HepG2 (cell line): ENCODE measurements around the gene HSPA1B. TPM values are rescaled to one million over a fixed set of nuclear protein-coding genes. Genes with fewer than 3 reads are reported as not detected.

Experiments
- ATAC-seq: fragments of 200-7000 bp; cut with Tn5 transposase; 3 replicates; pipeline ENCODE4 v1.9.1; 2020; ENCODE audit warnings: mild to moderate bottlenecking, moderate library complexity
- BruUV-seq: library from RNA; stranded (reverse); fragments of 400-500 nt; replicated peaks from 2 replicates; lab custom pipeline; 2021; lab: Mats Ljungman, UMichigan
- CTCF ChIA-PET: fragments of 300-600 bp; formaldehyde crosslinking; extraction: SDS; loops from one replicate; lab custom pipeline; 2021; ENCODE audit warnings: low total read pairs, inconsistent platforms, low intra/inter-chr PET ratio; lab: Yijun Ruan, JAX
- POLR2A ChIA-PET: fragments of 350-600 bp; sonication (Branson Sonifier 250); formaldehyde crosslinking; loops from one replicate; lab custom pipeline; 2020; ENCODE audit warnings: antibody characterized with exemption, inconsistent platforms; lab: Yijun Ruan, JAX
- DNase-seq: peaks from one replicate; pipeline ENCODE4 v3.0.0-alpha.2; 2015; ENCODE audit warnings: low spot score
- FAIRE-seq: peaks from 3 replicates; lab custom pipeline; 2011; peaks lifted over from hg19 to GRCh38; lab: Jason Lieb, UNC
- H2AFZ ChIP-seq: one replicate; pipeline ENCODE4 v1.6.1; 2011; ENCODE audit warnings: low read length, inconsistent platforms
- H3K27ac ChIP-seq: fragments of 300-600 bp; 3 replicates; pipeline ENCODE4 v1.8.0; 2011; ENCODE audit warnings: mixed run types, mild to moderate bottlenecking, mixed read lengths, low read length, inconsistent platforms; ENCODE audit not compliant: insufficient read depth; ENCODE audit errors: extremely low read length
- H3K27me3 ChIP-seq, 2 experiments: fragments of 200-600 bp in 1 of 2; 2 replicates in 1 of 2; 3 replicates in 1 of 2; pipeline versions ENCODE4 v1.6.0 to v1.8.0; 2011; ENCODE audit warnings: low read length in 2 of 2, mild to moderate bottlenecking in 2 of 2, moderate library complexity in 2 of 2, inconsistent platforms in 1 of 2; ENCODE audit not compliant: insufficient read depth in 2 of 2, control insufficient read depth in 1 of 2
- H3K36me3 ChIP-seq, 2 experiments: fragments of 200-600 bp in 1 of 2; replicated peaks in 1 of 2; 2 replicates in 1 of 2; 3 replicates in 1 of 2; pipeline versions ENCODE4 v1.5.1 to v1.8.0; 2011; ENCODE audit warnings: low read length in 2 of 2, inconsistent platforms in 1 of 2; ENCODE audit not compliant: insufficient read depth in 2 of 2, control insufficient read depth in 1 of 2
- H3K4me1 ChIP-seq: 2 replicates; pipeline ENCODE4 v1.5.1; 2012; ENCODE audit warnings: low read length, inconsistent platforms; ENCODE audit not compliant: insufficient read depth
- H3K4me2 ChIP-seq: 2 replicates; pipeline ENCODE4 v1.6.0; 2011; ENCODE audit warnings: low read depth, low read length, inconsistent platforms
- H3K4me3 ChIP-seq, 3 experiments: fragments of 200-600 bp in 1 of 3; sonication (generic), shearing (Covaris generic) in 1 of 3; replicated peaks in 1 of 3; 2 replicates each; pipeline ENCODE4 v1.5.1; 2011 to 2016; ENCODE audit warnings: low read length in 3 of 3, inconsistent platforms in 2 of 3, low read depth in 2 of 3, mild to moderate bottlenecking in 2 of 3, control low read depth in 1 of 3, mixed read lengths in 1 of 3; ENCODE audit not compliant: insufficient read depth in 1 of 3
- H3K79me2 ChIP-seq: one replicate; pipeline ENCODE4 v1.6.1; 2011; ENCODE audit warnings: low read length, inconsistent platforms; ENCODE audit not compliant: insufficient read depth
- H3K9ac ChIP-seq: 2 replicates; pipeline ENCODE4 v1.6.0; 2011; ENCODE audit warnings: mild to moderate bottlenecking, low read depth, low read length, inconsistent platforms; ENCODE audit not compliant: insufficient read depth
- H3K9me3 ChIP-seq: 2 replicates; pipeline ENCODE4 v1.5.1; 2012; ENCODE audit warnings: mild to moderate bottlenecking, low read length
- H4K20me1 ChIP-seq: 2 replicates; pipeline ENCODE4 v1.6.0; 2011; ENCODE audit warnings: inconsistent platforms, mild to moderate bottlenecking, low read length, moderate library complexity; ENCODE audit not compliant: insufficient read depth
- ARNT ChIP-seq: fragments of 450-650 bp; IDR thresholded peaks from 2 replicates; pipeline ENCODE4 v1.6.1; 2017
- ATF1 ChIP-seq: IDR thresholded peaks from 2 replicates; pipeline ENCODE4 v1.6.1; 2016; ENCODE audit warnings: mild to moderate bottlenecking, control low read depth
- BCL3 ChIP-seq: sonication (generic); formaldehyde crosslinking; IDR thresholded peaks from 2 replicates; pipeline ENCODE4 v1.5.1; 2020; ENCODE audit warnings: mild to moderate bottlenecking, missing genetic modification reagents, moderate library complexity
- CREB1 ChIP-seq, 2 experiments: fragments of 450-650 bp in 1 of 2; IDR thresholded peaks; 2 replicates each; pipeline ENCODE4 v1.6.1; 2016 to 2017; ENCODE audit warnings: control low read depth in 1 of 2, mild to moderate bottlenecking in 1 of 2, missing compliant biosample characterization in 1 of 2, missing genetic modification characterization in 1 of 2
- ELF4 ChIP-seq: sonication (generic); formaldehyde crosslinking; IDR thresholded peaks from 2 replicates; pipeline ENCODE4 v1.5.0; 2020; ENCODE audit warnings: missing genetic modification reagents, mild to moderate bottlenecking, moderate library complexity, borderline replicate concordance
- MATR3 ChIP-seq: sonication (generic); formaldehyde crosslinking; IDR thresholded peaks from 2 replicates; pipeline ENCODE4 v1.4.0; 2020; ENCODE audit warnings: missing genetic modification reagents
- NFIB ChIP-seq: sonication (generic); formaldehyde crosslinking; IDR thresholded peaks from 2 replicates; pipeline ENCODE4 v1.9.0; 2021; ENCODE audit warnings: missing genetic modification reagents, mild to moderate bottlenecking, borderline replicate concordance
- REXO4 ChIP-seq: sonication (generic); formaldehyde crosslinking; IDR thresholded peaks from 2 replicates; pipeline ENCODE4 v1.8.0; 2022; ENCODE audit warnings: missing genetic modification reagents, mild to moderate bottlenecking, borderline replicate concordance
- SMAD1 ChIP-seq: sonication (generic); formaldehyde crosslinking; IDR thresholded peaks from 2 replicates; pipeline ENCODE4 v1.4.0; 2020; ENCODE audit warnings: missing genetic modification reagents, low read depth, mild to moderate bottlenecking, borderline replicate concordance
- SRSF9 ChIP-seq: fragments of 200-400 bp; formaldehyde crosslinking; IDR thresholded peaks from 2 replicates; pipeline ENCODE4 v1.6.1; 2018; ENCODE audit warnings: borderline replicate concordance, mild to moderate bottlenecking, low read depth, low read length; ENCODE audit not compliant: insufficient read depth, poor library complexity, severe bottlenecking
- ZBTB33 ChIP-seq: sonication (generic); formaldehyde crosslinking; IDR thresholded peaks from 2 replicates; pipeline ENCODE4 v1.4.0; 2020; ENCODE audit warnings: missing genetic modification reagents
- ZBTB38 ChIP-seq: sonication (generic); formaldehyde crosslinking; IDR thresholded peaks from 2 replicates; pipeline ENCODE4 v1.5.1; 2020; ENCODE audit warnings: mild to moderate bottlenecking, missing genetic modification reagents
- ZC3H13 ChIP-seq: sonication (generic); formaldehyde crosslinking; IDR thresholded peaks from 2 replicates; pipeline ENCODE4 v1.8.1; 2023; ENCODE audit warnings: mild to moderate bottlenecking, missing genetic modification reagents, moderate library complexity
- ZMYM2 ChIP-seq: sonication (generic); formaldehyde crosslinking; IDR thresholded peaks from 2 replicates; pipeline ENCODE4 v1.8.0; 2022; ENCODE audit warnings: mild to moderate bottlenecking, missing genetic modification reagents
- ZNF276 ChIP-seq: sonication (generic); formaldehyde crosslinking; IDR thresholded peaks from 2 replicates; pipeline ENCODE4 v1.4.0; 2020; ENCODE audit warnings: mild to moderate bottlenecking, low read depth, missing genetic modification reagents
- ZNF615 ChIP-seq: sonication (generic); formaldehyde crosslinking; IDR thresholded peaks from 2 replicates; pipeline ENCODE4 v1.5.0; 2020; ENCODE audit warnings: mild to moderate bottlenecking, missing genetic modification reagents, borderline replicate concordance
- ZNF674 ChIP-seq: sonication (generic); formaldehyde crosslinking; IDR thresholded peaks from 2 replicates; pipeline ENCODE4 v1.5.0; 2020; ENCODE audit warnings: low read depth, mild to moderate bottlenecking, missing genetic modification reagents
- WGBS: methylation state at CpG from one replicate; pipeline ENCODE4 v1.1.6; 2017; ENCODE audit warnings: low lambda C conversion rate; 5-methylcytosine and 5-hydroxymethylcytosine counted together
- in situ Hi-C: cut with HindIII; loops from 2 replicates; pipeline ENCODE4 v1.10.0; 2017; ENCODE audit warnings: low pct_unique_long_range_greater_than_20kb; ENCODE audit not compliant: extremely low pct_ligation_motif_present
- intact Hi-C: fragments of 100-400 bp; cut with micrococcal nuclease; formaldehyde crosslinking; loops from one replicate; pipeline ENCODE4 v1.10.0; 2022; ENCODE audit not compliant: unreplicated experiment
- polyA plus RNA-seq, 8 experiments: library from polyadenylated mRNA; depleted of rRNA in 3 of 8; stranded (reverse) in 7 of 8; unstranded in 1 of 8; fragments of >200 nt; fragmentation: Illumina TruSeq in 4 of 8; extraction: Trizol in 4 of 8; gene quantifications; 2 replicates each; pipeline versions ENCODE4 v1.2.1 to v1.2.3, GENCODE V29; 2011 to 2016; ENCODE audit warnings: low read depth in 4 of 8, missing spikeins in 1 of 8, mixed read lengths in 1 of 8; ENCODE audit not compliant: insufficient read depth in 1 of 8
- total RNA-seq, 5 experiments: library from RNA; depleted of rRNA; stranded (reverse); fragments of >200 nt; fragmentation: Illumina TruSeq; extraction: Trizol; gene quantifications; 2 replicates each; pipeline ENCODE4 v1.2.3, GENCODE V29; 2016; ENCODE audit warnings: low read depth in 1 of 5

HSPA1B gene
- total and polyA plus RNA-seq, 2 of the 13 experiments (the other 11 are each of a cell fraction or from before 2014, with no cell fraction given): 26.0 to 186 TPM

GRCh38 chr6:31861150-31861549 lies 33.6 kb downstream of the HSPA1B start (continued):
- no peak for TF ChIP-seq ATF1 (CRISPR knock-in tag)
- no peak for TF ChIP-seq BCL3
- no peak for TF ChIP-seq REXO4 (CRISPR knock-in tag)

GRCh38 chr6:31861919-31862343 lies 34.4 kb downstream of the HSPA1B start:
- ATAC-seq: no peak
- in situ Hi-C loops: no loop called here
- WGBS: 15% methylated on average over 17 of the region's 17 CpGs
- peak overlapping the region; percentile 93 for H3K4me2 ChIP-seq
- no peak for FAIRE-seq
- peak overlapping the region; percentile 75 to 99 (median 84) for H3K4me3 ChIP-seq
- POLR2A ChIA-PET: interaction anchor here (0.8 to 5.4 kb wide), 27 partner anchors 11 to 209 kb away, joined by 3 to 264 read pairs (median 10); partner anchors contain the start of genes APOM, BAG6, C2 and CFB
- H4K20me1 ChIP-seq: no peaks in the 10 kb centered on the region
- no peaks in the 10 kb centered on the region; a peak in 1 of 5 replicates for H3K27me3 ChIP-seq
- H3K36me3 ChIP-seq: peaks cover 8 to 33% of the 10 kb centered on the region in 2 experiments; a peak in 4 of 5 replicates
- H3K27ac ChIP-seq: peak overlapping the region; percentile 61
- H3K9ac ChIP-seq: peak overlapping the region; percentile 89
- H3K79me2 ChIP-seq: peaks cover 35% of the 10 kb centered on the region
- intact Hi-C loops: loop anchor here (1.0 to 2.0 kb wide), 2 partner anchors 27 to 90 kb away; no protein-coding TSS in a partner anchor
- DNase-seq: no peak
- no peak overlapping the region for H2AFZ ChIP-seq
- no peaks in the 10 kb centered on the region for H3K9me3 ChIP-seq
- no TSS peak for BruUV-seq
- peaks cover 65% of the 10 kb centered on the region for H3K4me1 ChIP-seq
- CTCF ChIA-PET: no interaction called here
- TF ChIP-seq ZMYM2 (CRISPR knock-in tag) (0 out of 2 replicates have a peak, but pooled peaks have one; percentile 33), ZNF674 (CRISPR knock-in tag) (peak; percentile 79; the same call in 1 of the 2 replicates), SMAD1 (CRISPR knock-in tag) (peak; percentile 12; the same call in 1 of the 2 replicates), ELF4 (0 out of 2 replicates have a peak, but pooled peaks have one; percentile 1), ZC3H13 (CRISPR knock-in tag) (0 out of 2 replicates have a peak, but pooled peaks have one; percentile 7), SRSF9 (no peak), CREB1 (IDR thresholded peaks at IDR 0.05) (no peak), CREB1 (CRISPR knock-in tag; IDR thresholded peaks at IDR 0.05) (0 out of 2 replicates have a peak, but pooled peaks have one; percentile 24), NFIB (CRISPR knock-in tag) (peak; percentile 41; the same call in 1 of the 2 replicates), ARNT (no peak), ZNF276 (CRISPR knock-in tag) (peak; percentile 10; the same call in 1 of the 2 replicates), ZBTB33 (CRISPR knock-in tag) (peak; percentile 22; the same call in 1 of the 2 replicates), MATR3 (no peak; the same call in 1 of the 2 replicates), ZNF615 (0 out of 2 replicates have a peak, but pooled peaks have one; percentile 20), ZBTB38 (CRISPR knock-in tag) (peak; percentile 65)
